Liver (tissue), 9 donors: ENCODE data around the gene NOXRED1. TPM values are rescaled to one million over a fixed set of nuclear protein-coding genes. Genes with fewer than 3 reads are reported as not detected.

Experiments used
- DNase-seq: peaks from one replicate; pipeline ENCODE4 v3.0.0-alpha.2; 2017; ENCODE audit warnings: low spot score
- H3K27ac ChIP-seq, 2 donors: one replicate each; pipeline ENCODE4 v1.7.0; 2013; ENCODE audit warnings: inconsistent platforms in 2 of 2, low read length in 2 of 2, control low read depth in 1 of 2, low read depth in 1 of 2, mild to moderate bottlenecking in 1 of 2
- H3K27me3 ChIP-seq, 4 donors: one replicate each; pipeline versions ENCODE4 v1.6.1 to v1.7.0; 2013; ENCODE audit warnings: low read length in 3 of 4, inconsistent platforms in 1 of 4, mild to moderate bottlenecking in 1 of 4, moderate library complexity in 1 of 4; ENCODE audit not compliant: control insufficient read depth in 4 of 4, insufficient read depth in 4 of 4
- H3K36me3 ChIP-seq, 4 donors: one replicate each; pipeline versions ENCODE4 v1.6.1 to v1.7.0; 2013; ENCODE audit warnings: low read length in 3 of 4, mild to moderate bottlenecking in 3 of 4, low read depth in 1 of 4, moderate library complexity in 1 of 4; ENCODE audit not compliant: control insufficient read depth in 4 of 4, insufficient read depth in 3 of 4
- H3K4me1 ChIP-seq, 4 donors: one replicate each; pipeline versions ENCODE4 v1.6.1 to v1.7.0; 2013; ENCODE audit warnings: low read length in 3 of 4, mild to moderate bottlenecking in 3 of 4, moderate library complexity in 1 of 4; ENCODE audit not compliant: control insufficient read depth in 4 of 4, insufficient read depth in 4 of 4
- H3K4me3 ChIP-seq, 3 donors: one replicate each; pipeline versions ENCODE4 v1.6.1 to v1.7.0; 2013; ENCODE audit warnings: low read length in 3 of 3, control low read depth in 1 of 3, low read depth in 1 of 3, mild to moderate bottlenecking in 1 of 3
- H3K9ac ChIP-seq, 2 donors: one replicate each; pipeline ENCODE4 v1.7.0; 2013; ENCODE audit warnings: low read length in 2 of 2, mild to moderate bottlenecking in 2 of 2, moderate library complexity in 2 of 2, control low read depth in 1 of 2, low read depth in 1 of 2
- H3K9me3 ChIP-seq, 4 donors: one replicate each; pipeline versions ENCODE4 v1.6.1 to v1.7.0; 2013; ENCODE audit warnings: low read length in 3 of 4; ENCODE audit not compliant: control insufficient read depth in 4 of 4
- ATF3 ChIP-seq: IDR thresholded peaks from 2 replicates; pipeline ENCODE4 v1.6.1; 2016; ENCODE audit warnings: antibody characterized with exemption
- FOXA1 ChIP-seq: IDR thresholded peaks from 2 replicates; pipeline ENCODE4 v1.6.1; 2016; ENCODE audit warnings: antibody characterized with exemption
- FOXA2 ChIP-seq: IDR thresholded peaks from 2 replicates; pipeline ENCODE4 v1.6.1; 2016; ENCODE audit warnings: antibody characterized with exemption
- GABPA ChIP-seq, 2 donors: IDR thresholded peaks in 1 of 2; conservative IDR thresholded peaks in 1 of 2; 2 replicates each; pipeline ENCODE4 v1.6.1; 2016; ENCODE audit warnings: antibody characterized with exemption in 2 of 2, mild to moderate bottlenecking in 1 of 2, moderate library complexity in 1 of 2
- HNF4A ChIP-seq, 2 donors: conservative IDR thresholded peaks; 2 replicates each; pipeline ENCODE4 v1.6.1; 2016; ENCODE audit warnings: antibody characterized with exemption in 2 of 2, mild to moderate bottlenecking in 2 of 2
- HNF4G ChIP-seq: IDR thresholded peaks from 2 replicates; pipeline ENCODE4 v1.6.1; 2016; ENCODE audit warnings: antibody characterized with exemption
- JUND ChIP-seq, 2 donors: IDR thresholded peaks; 2 replicates each; pipeline ENCODE4 v1.6.1; 2016; ENCODE audit warnings: antibody characterized with exemption in 2 of 2
- MAX ChIP-seq: IDR thresholded peaks from 2 replicates; pipeline ENCODE4 v1.6.1; 2016; ENCODE audit warnings: antibody characterized with exemption
- RAD21 ChIP-seq, 2 donors: IDR thresholded peaks; 2 replicates each; pipeline ENCODE4 v1.6.1; 2016; ENCODE audit warnings: antibody characterized with exemption in 2 of 2, mild to moderate bottlenecking in 2 of 2
- REST ChIP-seq: IDR thresholded peaks from 2 replicates; pipeline ENCODE4 v1.6.1; 2016; ENCODE audit warnings: antibody characterized with exemption, mild to moderate bottlenecking
- RXRA ChIP-seq, 2 donors: IDR thresholded peaks; 2 replicates each; pipeline ENCODE4 v1.6.1; 2017 to 2018; ENCODE audit warnings: antibody characterized with exemption in 2 of 2, mild to moderate bottlenecking in 1 of 2
- TAF1 ChIP-seq: conservative IDR thresholded peaks from 2 replicates; pipeline ENCODE4 v1.6.1; 2016; ENCODE audit warnings: antibody characterized with exemption, mild to moderate bottlenecking
- YY1 ChIP-seq: IDR thresholded peaks from 2 replicates; pipeline ENCODE4 v1.6.1; 2016; ENCODE audit warnings: antibody characterized with exemption, mild to moderate bottlenecking
- ZBTB33 ChIP-seq: IDR thresholded peaks from 2 replicates; pipeline ENCODE4 v1.6.1; 2016; ENCODE audit warnings: antibody characterized with exemption
- WGBS: extraction: QIAGEN DNeasy Blood & Tissue Kit; methylation state at CpG from one replicate; pipeline ENCODE4 v1.1.7; 2013; 5-methylcytosine and 5-hydroxymethylcytosine counted together
- polyA plus RNA-seq, 2 donors: library from polyadenylated mRNA; stranded (reverse) in 1 of 2; unstranded in 1 of 2; fragments of 200-250 nt in 1 of 2; fragments of >200 nt in 1 of 2; fragmentation: Nextera tagmentation in 1 of 2; extraction: Ambion mirVana in 1 of 2; gene quantifications; one replicate each; pipeline versions ENCODE4 v1.2.1 to v1.2.3, GENCODE V29; 2013 to 2015
- total RNA-seq, 2 donors: library from RNA; depleted of rRNA; stranded (reverse); fragments of >200 nt; gene quantifications; one replicate each; pipeline ENCODE4 v1.2.3, GENCODE V29; 2014
- TF ChIP-seq, protein P1 (sequence below): fragments of 150-350 bp; IDR thresholded peaks from 2 replicates; pipeline ENCODE4 v1.5.1; 2017; ENCODE audit warnings: improper control_type of control experiment, low read depth, low read length; ENCODE audit not compliant: missing input control
- donor health status: healthy.
- donor health status: healthy.
- donor health status: healthy.
- donor health status: healthy.
- donor health status: healthy.

Gene NOXRED1
- total and polyA plus RNA-seq, 4 donors = 0.06 to 0.50 (median 0.30) TPM

- TF ChIP-seq MAX (no peak), TAF1 (no peak), GABPA (IDR thresholded peaks at IDR 0.05 in 1 of 2, conservative IDR thresholded peaks at IDR 0.05 in 1 of 2) (no peak), YY1 (no peak)
- TF ChIP-seq, protein P1, sequence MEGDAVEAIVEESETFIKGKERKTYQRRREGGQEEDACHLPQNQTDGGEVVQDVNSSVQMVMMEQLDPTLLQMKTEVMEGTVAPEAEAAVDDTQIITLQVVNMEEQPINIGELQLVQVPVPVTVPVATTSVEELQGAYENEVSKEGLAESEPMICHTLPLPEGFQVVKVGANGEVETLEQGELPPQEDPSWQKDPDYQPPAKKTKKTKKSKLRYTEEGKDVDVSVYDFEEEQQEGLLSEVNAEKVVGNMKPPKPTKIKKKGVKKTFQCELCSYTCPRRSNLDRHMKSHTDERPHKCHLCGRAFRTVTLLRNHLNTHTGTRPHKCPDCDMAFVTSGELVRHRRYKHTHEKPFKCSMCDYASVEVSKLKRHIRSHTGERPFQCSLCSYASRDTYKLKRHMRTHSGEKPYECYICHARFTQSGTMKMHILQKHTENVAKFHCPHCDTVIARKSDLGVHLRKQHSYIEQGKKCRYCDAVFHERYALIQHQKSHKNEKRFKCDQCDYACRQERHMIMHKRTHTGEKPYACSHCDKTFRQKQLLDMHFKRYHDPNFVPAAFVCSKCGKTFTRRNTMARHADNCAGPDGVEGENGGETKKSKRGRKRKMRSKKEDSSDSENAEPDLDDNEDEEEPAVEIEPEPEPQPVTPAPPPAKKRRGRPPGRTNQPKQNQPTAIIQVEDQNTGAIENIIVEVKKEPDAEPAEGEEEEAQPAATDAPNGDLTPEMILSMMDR = no peak
- Histone ChIP-seq H3K27me3 (no peaks in the 10 kb centered on the region), H3K4me1 (no peaks in the 10 kb centered on the region), H3K36me3 (peaks cover 8 to 56% (median 48%) of the 10 kb centered on the region in 4 donors), H3K9ac (no peak overlapping the region), H3K9me3 (no peaks in the 10 kb centered on the region), H3K4me3 (no peak overlapping the region), H3K27ac (no peak overlapping the region)
- no peak for DNase-seq
- 88% methylated on average over 14 of the region's 14 CpGs for WGBS
These were observed 45.8 kb upstream of the NOXRED1 start for GRCh38 chr14:77469067-77469505.

DNA sequence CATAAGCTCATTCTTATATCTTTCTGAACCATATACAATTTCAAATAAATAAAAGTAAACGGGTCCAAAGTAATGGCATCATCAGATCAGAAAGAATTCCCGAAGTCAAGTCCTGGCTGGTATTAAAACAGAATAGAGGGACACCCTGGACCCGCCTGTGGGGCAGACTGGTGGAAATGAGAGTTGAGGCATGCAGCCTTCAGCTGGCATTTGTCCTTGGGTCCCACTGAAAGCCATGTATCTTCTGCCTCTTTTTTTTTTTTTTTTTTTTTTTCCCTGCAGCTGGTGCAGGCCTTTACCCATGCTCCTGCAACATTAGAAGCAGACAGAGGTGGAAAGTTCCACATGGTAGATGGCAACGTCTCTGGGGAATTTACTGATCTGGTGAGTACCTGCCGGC lies 44.5 kb upstream of the NOXRED1 start:
- DNase-seq = no peak
- WGBS = 92% methylated on average over 5 of the region's 5 CpGs
- TF ChIP-seq RAD21 (IDR thresholded peaks at IDR 0.05) (no peak), HNF4A (conservative IDR thresholded peaks at IDR 0.05) (no peak), ATF3 (no peak), MAX (no peak), TAF1 (no peak), GABPA (IDR thresholded peaks at IDR 0.05 in 1 of 2, conservative IDR thresholded peaks at IDR 0.05 in 1 of 2) (no peak), ZBTB33 (no peak), JUND (IDR thresholded peaks at IDR 0.05) (no peak), FOXA1 (no peak), FOXA2 (no peak), REST (no peak), HNF4G (no peak), RXRA (IDR thresholded peaks at IDR 0.05) (no peak), YY1 (no peak)
- TF ChIP-seq, protein P1 = no peak
- H3K9me3 ChIP-seq = no peaks in the 10 kb centered on the region
- no peak overlapping the region for H3K27ac ChIP-seq
- no peak overlapping the region for H3K9ac ChIP-seq
- H3K4me1 ChIP-seq = no peaks in the 10 kb centered on the region
- H3K36me3 ChIP-seq = peaks cover 9 to 68% (median 56%) of the 10 kb centered on the region in 4 donors
- no peak overlapping the region for H3K4me3 ChIP-seq
- H3K27me3 ChIP-seq = no peaks in the 10 kb centered on the region
